NCI-H2227 treated with DMSO at 0.1 percent for 48 hours (cell line): ENCODE data around the gene STIP1.
"Not testable (repeated sequence)": the region's sequence is repeated elsewhere in the genome, so short reads cannot be mapped to it uniquely, and the experiment has no call there.

Experiments used
- DNase-seq: peaks from one replicate; lab custom pipeline; 2025; lab: John Stamatoyannopoulos, UW

Gene STIP1

DNA sequence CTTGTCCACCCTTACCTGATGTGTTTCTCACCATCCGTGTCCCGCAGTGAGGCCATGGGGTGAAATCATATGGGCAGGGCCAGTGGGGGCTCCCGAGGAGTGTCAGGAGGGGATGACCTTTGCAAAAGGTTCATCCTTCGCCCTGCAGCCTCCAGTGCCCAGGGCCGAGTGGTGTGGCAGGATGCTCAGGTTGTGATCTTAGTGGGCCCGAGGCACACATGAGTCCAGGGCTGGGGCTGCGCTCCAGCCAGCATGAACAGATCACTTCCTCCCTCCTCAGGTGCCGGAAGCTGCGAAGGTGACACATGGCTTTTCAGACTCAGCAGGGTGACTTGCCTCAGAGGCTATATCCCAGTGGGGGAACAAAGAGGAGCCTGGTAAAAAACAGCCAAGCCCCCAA is 52.1 kb downstream of the STIP1 start:
- no peak for DNase-seq

DNA sequence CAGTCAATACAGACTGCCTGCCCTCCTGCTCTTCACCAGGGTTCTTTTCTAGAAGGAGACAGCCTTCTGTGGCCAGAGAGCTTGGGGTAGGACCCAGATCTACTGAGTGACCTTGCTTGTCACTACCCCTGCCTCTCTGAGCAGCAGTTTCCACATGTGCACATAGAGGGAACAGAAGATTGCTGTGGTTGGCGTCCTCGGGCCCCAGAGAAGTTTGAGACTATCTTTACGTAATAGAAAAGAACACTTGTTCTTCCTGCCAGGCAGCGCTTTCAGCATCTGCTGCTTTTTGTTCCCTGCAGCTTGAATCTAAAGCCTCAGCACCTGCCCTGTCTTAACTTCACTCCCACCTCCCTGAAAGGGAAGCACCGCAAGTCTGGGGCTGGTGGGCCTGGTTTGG is 53.0 kb downstream of the STIP1 start:
- no peak for DNase-seq

DNA sequence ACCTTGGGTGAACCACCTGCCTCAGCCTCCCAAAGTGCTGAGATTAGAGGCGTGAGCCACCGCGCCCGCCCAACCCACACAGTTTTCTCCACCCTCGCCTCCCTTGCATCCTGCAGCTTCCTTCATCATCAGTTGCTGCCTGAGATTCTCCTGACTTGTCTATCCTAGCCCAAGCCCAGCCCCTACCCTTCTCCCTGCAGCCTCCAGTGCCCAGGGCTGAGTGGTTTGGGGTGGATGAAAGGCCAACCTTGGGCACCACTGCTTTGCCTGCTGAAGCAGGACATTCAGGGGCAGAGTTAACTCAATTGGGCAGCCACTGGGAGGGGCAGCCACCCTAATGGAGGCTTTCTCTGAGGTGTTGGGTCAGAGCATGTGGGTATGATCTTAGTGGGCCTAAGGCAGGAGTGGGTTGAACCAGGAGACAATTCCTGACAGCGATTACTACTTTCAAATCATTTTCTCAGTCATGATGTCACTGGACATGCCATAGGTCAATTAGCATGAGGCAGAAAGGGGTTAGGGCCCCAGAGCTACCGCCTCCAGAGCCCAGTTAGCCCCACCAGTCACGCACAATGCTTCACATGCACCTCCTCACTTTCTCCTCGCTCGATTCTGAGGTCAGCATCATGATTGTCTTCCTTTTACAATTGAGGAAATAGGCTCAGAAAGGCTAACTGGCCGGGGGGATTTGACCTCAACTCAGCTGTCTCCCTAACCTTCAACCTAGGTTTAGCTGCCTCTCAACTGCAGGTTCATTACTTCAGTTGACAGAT is 53.9 kb downstream of the STIP1 start:
- DNase-seq, result no peak

DNA sequence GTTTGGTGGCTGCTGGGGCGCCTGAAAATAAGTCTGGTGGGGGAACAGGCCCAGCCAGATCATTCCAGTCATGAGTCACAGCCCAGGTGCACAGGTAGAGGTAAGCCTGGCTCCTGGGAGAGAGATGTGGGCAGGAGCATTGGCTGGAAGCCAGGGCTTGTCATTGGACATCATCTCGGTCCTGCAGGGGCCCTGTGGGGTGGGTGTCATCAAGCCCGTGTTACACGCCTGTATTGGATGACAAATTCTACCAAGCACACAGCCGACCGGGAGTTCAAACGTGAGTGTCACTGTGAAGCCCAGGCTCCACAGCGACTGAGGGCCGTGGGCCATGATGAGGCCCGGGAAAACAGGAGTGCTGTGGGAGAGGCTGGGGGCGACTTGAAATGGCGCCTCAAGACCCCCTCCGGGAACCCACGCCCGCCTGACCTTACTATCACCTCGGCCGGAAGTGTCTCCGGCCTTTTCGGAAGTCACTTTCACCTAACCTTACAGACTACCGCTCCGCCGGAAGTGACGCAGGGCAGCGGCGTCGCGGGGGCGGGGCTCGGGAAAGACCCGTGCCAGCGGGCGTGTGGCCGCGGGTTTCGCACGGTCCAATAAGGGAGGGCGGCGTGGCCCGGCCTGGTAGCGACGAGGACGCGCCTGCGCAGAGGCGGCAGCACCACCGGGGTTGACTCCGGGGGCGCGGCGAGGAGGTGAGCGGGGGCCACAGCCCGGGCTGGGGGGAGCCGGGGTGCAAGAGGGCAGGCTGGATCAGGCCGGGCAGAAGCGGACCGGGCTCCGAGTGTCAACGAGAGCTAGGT is 54.7 kb downstream of the STIP1 start, which contains the start of gene FKBP2:
TSS of gene FKBP2 (plus strand) at position 661 of the 806 bp plus-strand sequence. CDS start 1,293 bp downstream, outside the sequence.
- DNase-seq, result peak; percentile 94

DNA sequence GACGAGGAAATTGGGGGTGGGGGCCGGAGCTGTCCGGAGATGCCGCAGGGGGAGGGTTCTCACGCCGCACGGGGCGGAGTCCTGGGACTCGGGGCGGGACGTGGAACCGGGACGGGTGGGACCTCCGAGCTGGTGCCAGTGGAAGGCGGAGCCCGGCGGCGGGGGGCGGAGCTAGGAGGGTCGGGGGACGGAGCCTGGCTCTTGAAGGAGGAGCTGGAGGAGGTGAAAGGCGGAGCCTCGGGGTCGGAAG is 55.2 kb downstream of the STIP1 start:
- peak; percentile 99 for DNase-seq

DNA sequence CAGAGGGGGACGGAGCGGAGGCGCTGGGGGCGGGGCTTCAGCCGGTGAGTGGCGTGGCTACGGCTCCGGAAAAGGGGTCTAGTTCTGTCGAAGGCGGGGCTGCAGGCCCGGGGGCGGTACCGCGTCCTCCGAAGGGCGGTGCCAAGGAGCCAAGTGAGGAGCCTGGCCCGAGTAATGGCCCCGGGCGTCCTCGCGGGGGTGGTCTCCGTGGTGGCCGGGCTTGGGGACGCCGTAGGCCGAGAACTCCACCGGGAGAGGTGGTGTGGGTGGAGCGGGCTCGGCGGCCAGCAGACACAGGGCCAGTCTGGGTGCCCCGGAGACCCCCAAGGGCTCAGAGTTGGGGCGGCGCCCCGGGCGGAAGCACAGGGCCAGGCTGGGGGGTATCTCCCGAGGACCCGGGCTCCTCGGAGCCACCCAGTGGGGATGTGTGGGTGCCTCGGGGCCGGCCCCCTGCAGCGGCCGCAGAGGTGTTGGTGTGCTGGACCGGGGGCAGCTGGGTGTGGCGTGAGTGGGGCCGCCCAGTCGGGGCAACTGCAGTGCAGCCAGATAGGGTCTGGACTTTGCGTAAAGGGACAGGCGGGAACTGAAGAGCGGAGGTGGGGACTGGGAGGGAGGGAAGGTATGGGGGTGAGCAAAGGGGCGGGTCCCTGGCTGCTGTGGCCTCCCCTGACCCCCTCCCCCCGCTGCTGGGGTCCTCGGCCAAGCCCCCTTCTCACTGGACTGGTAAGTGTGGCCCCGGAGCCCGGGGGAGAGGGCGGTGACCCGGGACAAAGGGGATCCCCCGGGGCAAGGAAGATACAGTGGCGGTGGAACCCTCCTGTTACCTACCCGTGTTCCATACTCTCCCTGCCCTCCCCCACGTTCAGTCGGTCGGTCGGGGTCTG is 55.8 kb downstream of the STIP1 start:
- no peak for DNase-seq

DNA sequence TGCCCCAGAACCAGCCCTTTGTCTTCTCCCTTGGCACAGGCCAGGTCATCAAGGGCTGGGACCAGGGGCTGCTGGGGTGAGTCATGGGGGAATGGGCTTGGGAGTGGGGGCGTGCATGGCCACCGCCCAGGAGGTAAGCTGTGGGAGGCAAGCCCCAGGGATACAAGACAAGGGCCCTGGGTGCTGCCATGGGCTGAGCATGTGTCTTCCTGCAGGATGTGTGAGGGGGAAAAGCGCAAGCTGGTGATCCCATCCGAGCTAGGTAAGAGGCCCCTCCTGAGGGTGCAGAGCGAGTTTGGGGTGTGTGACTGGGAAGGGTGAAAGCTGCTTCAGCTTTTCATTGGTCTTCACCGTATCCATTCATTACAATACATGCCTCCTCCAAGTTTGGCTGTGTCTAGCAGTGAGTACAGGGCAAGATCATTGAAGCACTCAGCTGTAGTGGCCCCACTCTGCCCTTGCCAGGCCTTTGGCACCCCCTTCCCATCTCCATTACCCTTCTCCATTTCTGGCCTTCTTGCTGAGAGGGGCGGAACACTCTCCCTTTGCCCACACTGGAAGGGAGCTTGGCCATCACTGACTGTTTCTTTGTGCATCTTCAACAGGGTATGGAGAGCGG is 57.4 kb downstream of the STIP1 start:
- DNase-seq, result no peak

DNA sequence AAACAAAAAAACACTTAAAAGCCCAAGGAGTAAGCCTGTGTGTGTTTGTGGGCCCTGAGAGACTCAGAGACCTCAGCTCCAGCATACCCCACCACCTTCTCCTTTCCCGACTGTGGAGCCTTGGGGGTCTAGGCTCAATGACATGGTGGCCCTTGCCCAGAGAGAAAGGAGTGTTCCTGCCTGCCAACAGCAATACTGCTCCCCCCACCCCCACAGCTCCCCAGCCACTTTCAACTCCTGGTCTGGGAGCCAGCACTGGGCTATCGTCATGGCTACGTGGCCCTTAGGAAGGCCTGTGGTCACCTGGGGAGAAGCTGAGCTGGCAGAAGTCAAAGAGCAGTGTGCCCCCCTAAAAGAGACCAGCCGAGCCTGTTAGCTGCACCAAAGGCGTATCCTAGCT is 58.1 kb downstream of the STIP1 start:
- DNase-seq, result no peak

DNA sequence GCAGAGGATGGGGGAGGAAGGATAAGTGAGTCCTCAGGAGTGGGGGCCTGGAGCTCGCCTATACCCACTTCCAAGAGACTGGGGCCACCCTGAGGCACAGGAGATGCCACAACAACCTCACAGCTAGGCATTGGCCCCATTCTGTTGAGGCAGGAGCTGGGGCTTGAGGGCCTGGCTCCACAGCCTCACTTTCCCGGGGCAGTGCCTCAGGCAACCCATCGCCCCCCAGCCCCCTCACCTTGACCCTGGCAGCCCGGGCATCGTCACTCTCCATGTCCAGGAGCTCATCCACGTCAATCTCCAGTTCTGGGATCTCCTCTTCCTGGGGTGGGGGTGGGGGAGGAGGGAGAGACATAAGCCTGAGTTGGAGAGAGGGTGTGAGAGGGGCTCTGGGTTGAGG is 59.0 kb downstream of the STIP1 start:
- DNase-seq, result no peak

DNA sequence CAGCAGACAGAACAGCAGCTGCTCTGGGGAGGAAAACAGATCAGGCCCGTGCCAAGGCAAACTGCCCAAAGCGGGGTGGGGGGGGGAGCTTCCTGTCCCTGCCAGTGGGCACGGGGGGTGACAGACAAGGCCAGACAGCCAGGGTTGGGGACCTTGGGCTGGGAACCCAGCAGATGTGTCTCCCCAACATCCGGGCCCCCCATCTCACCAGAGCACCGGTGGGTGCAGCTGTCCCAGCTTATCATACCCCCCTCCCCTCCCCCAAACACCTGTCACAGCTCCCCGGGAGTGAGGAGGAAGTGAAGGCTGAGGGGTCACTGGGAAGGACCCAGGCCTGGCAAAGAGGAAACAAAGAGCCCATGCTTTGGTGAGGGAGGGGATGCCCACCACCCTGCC is 59.4 kb downstream of the STIP1 start:
- DNase-seq, result no peak

DNA sequence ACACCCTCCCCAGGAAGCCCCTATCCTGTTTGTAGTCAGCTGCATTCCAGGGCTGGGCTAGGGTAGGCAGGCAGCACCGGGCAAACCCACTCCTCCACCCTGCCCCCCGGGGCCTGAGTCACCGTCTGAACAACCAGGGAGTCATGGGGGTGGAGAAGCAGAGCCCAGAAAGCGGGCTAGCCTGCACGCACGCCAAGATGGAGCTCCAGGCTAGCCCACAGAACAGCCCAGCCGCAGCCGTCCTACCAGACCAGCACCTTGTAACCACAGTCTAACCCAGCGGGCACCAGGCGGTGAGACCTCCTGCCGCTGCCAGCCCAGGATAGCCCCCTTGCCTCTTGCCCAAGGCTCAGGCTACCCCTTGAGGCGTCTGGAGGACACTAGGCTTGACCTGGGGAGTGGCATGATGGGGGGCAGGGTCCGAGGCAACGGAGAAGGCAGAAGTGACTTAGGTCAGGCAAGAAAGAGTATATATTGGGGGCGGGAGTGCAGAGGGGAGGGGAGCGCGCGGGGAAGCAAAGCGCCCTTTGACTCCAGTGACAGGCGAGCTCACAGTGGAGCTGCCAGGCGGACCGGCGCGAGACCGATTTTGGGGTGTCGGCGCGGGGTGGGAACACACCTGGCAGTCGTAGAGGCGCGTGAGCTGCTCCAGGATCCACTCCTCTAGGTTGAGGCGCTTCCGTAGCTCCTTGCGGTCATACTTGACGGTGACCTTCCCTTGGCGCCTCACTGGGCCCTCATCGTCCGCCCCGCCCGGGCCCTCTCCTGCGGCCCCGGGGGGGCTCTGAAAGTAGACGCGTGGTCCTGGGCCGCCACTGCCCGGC is 60.0 kb downstream of the STIP1 start:
- DNase-seq, result no peak

DNA sequence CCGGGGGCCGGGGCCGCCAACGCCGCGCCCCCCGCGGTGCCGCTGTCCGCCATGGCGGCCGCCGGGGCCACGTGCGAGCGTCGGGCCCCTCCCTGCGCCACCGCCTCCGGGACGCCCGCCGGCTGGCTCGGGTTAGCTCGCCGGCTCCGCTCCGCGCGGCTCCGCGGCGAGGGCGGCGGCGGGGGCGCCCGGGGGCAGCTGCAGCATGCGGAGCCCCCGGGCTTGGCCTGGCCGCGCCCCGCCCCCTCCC is 60.6 kb downstream of the STIP1 start:
- DNase-seq, result not testable (repeated sequence)

DNA sequence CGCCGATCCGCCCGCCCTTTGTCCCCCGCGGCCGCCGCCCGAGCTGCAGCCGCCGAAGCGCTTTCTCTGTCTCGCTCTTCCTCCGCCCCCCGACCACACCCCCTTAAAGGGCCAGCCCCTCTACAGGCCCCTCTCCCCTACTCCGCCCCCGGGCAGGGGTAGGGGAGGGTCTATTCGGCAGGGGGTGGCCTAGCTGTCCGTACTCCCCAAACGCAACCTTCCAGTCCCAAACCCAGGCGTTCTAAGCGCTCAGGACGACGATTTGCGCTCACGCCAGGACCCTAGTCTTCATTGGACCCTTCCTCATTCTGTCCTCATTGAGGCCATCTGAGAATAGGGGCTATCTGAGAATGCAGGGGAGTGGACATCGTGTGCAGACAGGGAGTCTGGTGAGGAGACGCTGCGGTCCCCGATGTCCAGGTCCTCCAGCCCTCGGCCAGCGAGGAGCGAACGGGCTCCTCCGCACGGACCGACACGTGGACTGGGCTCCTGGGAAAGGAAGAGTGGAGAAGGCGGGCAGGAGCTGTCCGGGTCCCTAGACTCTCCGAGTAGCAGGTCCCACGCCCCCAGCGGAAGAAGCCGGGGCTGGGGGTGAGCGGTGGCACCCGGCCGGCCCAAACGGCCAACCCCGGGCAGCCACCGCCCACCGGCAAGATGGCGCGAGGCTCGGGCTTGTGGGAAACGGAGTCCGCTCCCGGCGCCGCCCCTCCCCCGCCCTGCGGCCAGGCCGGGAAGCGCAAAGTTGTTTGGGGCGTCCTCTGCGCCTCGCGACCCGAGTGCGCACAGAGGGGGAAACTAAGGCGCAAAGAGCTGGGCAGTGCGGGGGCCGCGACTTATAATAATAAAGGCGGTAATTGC is 61.1 kb downstream of the STIP1 start, which contains the start of gene PPP1R14B:
TSS of gene PPP1R14B (minus strand) at position 73 of the 858 bp plus-strand sequence. CDS start 270 bp downstream, outside the sequence.
- peak; percentile 85 for DNase-seq

DNA sequence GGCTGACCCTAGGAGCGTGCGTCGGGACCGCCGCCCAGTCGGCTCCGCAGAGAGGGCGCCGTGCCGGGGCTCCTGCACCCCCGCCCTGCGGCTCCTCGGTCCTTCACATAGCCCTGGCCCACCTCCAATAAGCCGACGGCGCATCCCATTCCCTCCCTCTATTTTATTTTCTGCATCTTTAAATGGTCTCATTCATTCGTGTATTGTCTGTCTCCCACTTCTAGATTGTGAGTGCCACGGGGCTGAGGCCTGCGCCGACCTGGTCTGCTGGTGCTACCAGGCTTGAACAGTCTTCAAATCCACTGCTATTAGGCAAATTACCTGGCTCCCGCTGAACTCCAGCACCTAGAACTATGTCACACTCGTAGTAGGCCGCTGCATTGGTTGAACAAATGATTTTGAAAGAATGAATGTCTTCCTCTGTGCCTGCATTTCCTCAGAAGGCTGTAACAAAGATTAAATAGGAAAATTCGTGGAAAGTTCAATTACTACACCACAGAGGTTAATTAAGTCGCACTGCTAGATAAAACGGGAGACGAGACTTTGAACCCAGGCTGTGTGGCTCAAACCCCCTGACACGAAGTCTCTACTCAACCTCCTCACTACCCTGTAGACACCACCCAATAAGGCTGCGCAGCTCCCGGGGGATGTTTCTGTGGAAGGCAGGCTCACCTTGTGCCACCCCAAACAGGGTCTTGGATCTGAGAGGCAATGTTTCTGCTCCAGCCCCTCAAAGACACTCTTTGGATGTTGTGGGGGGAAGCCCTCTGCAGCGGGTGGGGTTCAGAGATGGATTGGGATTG is 62.0 kb downstream of the STIP1 start:
- peak; percentile 26 for DNase-seq

DNA sequence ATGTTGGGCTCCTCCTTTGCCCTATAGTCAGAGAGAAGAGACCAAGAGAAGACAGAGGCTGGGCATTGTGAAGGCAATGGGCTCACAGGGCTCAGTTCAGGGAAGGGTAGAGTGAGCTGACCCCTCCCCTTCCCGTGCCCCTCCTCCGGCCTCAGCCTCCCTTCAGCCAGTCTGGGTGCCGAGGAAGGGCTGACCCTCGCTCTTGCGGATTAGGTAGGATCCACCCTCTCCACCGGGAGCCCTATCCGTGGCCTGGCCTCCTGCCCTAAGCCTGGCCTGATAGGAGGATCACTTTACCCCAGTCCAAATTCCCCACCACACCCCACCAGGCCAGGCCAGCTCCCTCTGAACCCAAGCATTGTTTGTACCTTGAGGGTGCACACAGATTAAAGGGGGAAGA is 62.6 kb downstream of the STIP1 start:
- no peak for DNase-seq

DNA sequence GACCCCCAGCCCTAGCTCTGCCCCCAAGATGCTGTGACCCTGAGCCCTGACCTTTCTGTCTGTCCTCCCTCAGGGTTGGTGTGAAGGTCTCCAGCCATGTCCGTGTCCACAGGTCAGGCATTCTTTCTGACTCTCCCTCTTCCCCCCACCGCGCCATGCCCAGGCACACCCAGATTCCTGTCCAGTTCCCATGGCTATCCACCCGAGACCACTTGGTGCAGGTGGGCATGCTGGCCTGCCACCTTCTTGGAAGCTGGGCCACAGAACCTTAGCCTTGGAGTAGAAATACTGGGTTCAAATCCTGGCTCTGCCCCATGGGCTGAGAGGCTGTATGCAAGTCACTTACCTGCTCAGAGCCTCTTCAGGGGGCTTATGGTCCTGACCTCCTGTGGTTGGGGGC is 63.1 kb downstream of the STIP1 start:
- no peak for DNase-seq

DNA sequence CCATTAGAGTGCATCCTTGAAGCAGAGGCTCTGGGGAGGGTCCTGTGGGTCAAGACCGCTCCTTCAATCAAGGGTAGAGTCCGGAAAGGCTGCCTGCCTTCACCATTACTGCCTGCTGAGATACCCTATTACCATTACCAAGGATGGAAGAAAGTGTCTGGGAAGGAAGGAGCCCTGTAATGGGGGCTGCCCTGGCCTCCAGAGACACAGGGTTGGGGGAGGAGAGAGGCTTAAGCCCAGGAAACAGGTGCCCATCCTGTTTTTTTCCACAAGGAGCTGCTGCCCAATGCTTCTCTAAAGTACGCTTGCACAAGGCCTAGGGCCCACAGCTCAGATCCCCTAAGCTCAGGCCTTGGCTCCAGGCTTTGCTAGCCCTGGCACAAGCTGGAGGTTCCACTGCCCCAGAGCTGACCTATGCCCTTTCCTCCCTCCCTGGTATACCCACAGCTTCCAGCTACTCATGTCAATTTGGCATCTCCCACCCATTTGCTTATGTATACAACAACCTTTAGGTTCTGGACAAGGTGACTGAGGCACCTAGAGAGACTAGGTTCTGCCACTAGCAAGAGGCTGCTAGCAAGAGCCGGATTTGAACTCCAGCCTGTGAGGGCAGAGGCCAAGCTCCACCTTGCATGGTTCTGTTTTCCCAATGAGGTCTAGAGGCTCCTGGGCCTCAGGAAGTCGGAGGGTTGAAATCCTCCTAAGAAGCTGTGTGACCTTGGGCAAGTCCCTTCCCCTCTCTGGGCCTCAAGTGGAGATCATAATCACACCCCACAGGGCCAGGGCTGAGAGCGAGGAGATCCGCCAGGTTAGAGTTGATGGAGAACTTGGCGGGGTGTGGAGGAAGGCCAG is 63.8 kb downstream of the STIP1 start:
- DNase-seq, result peak; percentile 67

DNA sequence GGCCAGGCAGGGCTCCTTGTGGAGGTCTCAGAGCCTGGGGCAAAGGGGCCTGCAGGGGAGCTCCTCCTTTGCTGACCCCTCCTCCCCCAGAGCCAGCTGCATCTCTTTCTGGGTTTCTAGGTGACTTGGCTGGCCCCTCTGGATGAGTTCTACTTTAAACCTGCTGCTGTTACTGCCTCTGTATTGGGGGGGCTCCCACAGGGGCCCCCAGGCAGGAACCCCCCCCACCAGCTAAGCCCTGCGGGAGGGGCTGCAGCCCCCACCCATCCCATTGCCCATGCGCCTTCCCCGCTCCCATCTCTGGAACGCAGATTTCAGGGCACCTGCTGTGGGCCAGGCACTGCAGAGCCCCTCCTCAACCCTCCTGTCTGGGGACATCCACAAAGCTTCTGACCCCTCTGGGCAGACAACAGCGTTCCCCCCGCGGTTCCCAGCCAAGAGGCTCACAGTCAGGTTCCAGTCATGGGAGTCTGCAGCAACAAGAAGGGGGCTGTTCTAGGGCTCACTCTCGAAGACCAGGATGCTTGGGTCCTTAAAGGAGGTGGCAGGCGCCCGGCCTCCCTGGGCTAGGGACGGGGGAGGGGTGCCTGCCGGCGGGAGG is 64.5 kb downstream of the STIP1 start:
- DNase-seq, result no peak
